Hematopoietic multipotent progenitor cell treated with erythropoietin and hydrocortisone succinate and interleukin-3 and kit ligand, for 4 days (in vitro differentiated cells): Measurements from ENCODE around the gene FLVCR2.
A peak's percentile ranks its signal among the peaks of the same experiment; 100 is the strongest.

Experiments
- DNase-seq: peaks from one replicate; pipeline ENCODE4 v3.0.0-alpha.2; 2015

The FLVCR2 gene

GRCh38 chr14:75559045-75559444 lies 19.4 kb upstream of the FLVCR2 start:
- no peak for DNase-seq

- peak; percentile 80 for DNase-seq
Measured at GRCh38 chr14:75559451-75560222, 18.8 kb upstream of the FLVCR2 start.

- DNase-seq: peak; percentile 63
Measured at GRCh38 chr14:75561013-75561432, 17.4 kb upstream of the FLVCR2 start.

GRCh38 chr14:75562089-75562488 lies 16.3 kb upstream of the FLVCR2 start:
- DNase-seq: no peak

- no peak for DNase-seq
Measured at GRCh38 chr14:75562489-75562888, 15.9 kb upstream of the FLVCR2 start.

- DNase-seq: no peak
Measured at GRCh38 chr14:75563931-75564330, 14.5 kb upstream of the FLVCR2 start.

- no peak for DNase-seq
Measured at GRCh38 chr14:75565056-75565455, 13.4 kb upstream of the FLVCR2 start.

- DNase-seq: peak; percentile 24
Measured at GRCh38 chr14:75566321-75566720, 12.1 kb upstream of the FLVCR2 start.

GRCh38 chr14:75566752-75567151 lies 11.7 kb upstream of the FLVCR2 start:
- DNase-seq: no peak

GRCh38 chr14:75568140-75568539 lies 10.3 kb upstream of the FLVCR2 start:
- no peak for DNase-seq

GRCh38 chr14:75568791-75569190 lies 9.6 kb upstream of the FLVCR2 start:
- no peak for DNase-seq

- peak; percentile 65 for DNase-seq
Measured at GRCh38 chr14:75570797-75571196, 7.6 kb upstream of the FLVCR2 start.

- DNase-seq: no peak
Measured at GRCh38 chr14:75572104-75572503, 6.3 kb upstream of the FLVCR2 start.

- DNase-seq: no peak
Measured at GRCh38 chr14:75577090-75577489, 1.3 kb upstream of the FLVCR2 start.

- peak; percentile 94 for DNase-seq
Measured at GRCh38 chr14:75577729-75578101, 705 bp upstream of the FLVCR2 start.

GRCh38 chr14:75578786-75579337 lies 442 bp downstream of the FLVCR2 start:
- DNase-seq: no peak

- no peak for DNase-seq
Measured at GRCh38 chr14:75579338-75579864, 981 bp downstream of the FLVCR2 start.

GRCh38 chr14:75579882-75580281 lies 1.5 kb downstream of the FLVCR2 start:
- DNase-seq: no peak

GRCh38 chr14:75587388-75587787 lies 9.0 kb downstream of the FLVCR2 start:
- DNase-seq: no peak

GRCh38 chr14:75589931-75590330 lies 11.5 kb downstream of the FLVCR2 start:
- DNase-seq: no peak

GRCh38 chr14:75591331-75591946 lies 13.0 kb downstream of the FLVCR2 start:
- no peak for DNase-seq

GRCh38 chr14:75591987-75592575 lies 13.7 kb downstream of the FLVCR2 start:
- DNase-seq: no peak

GRCh38 chr14:75595226-75595625 lies 16.8 kb downstream of the FLVCR2 start:
- DNase-seq: no peak

GRCh38 chr14:75597149-75597548 lies 18.7 kb downstream of the FLVCR2 start:
- peak; percentile 32 for DNase-seq
